Erythroblast (primary cell): Measurements from ENCODE around the gene HS6ST2.

Experiments
- GATA1 ChIP-seq: IDR thresholded peaks from 2 replicates; pipeline ENCODE4 v1.6.1; 2011; ENCODE audit warnings: low read depth, mild to moderate bottlenecking, control low read depth, low read length, moderate library complexity
- POLR2A ChIP-seq: IDR thresholded peaks from 2 replicates; pipeline ENCODE4 v1.6.1; 2011; ENCODE audit warnings: mild to moderate bottlenecking, low read length

GRCh38 chrX:132940727-132941327 is 17.6 kb downstream of the HS6ST2 start:
- TF ChIP-seq POLR2A, result no peak
- no peak for TF ChIP-seq GATA1
